GM06990 (cell line): ENCODE measurements around the gene AGTRAP.

Experiments
- DNase-seq: peaks from one replicate; pipeline ENCODE4 v3.0.0-alpha.2; 2011; ENCODE audit not compliant: insufficient read length; ENCODE audit errors: extremely low read depth
- H3K27me3 ChIP-seq: replicated peaks from 2 replicates; pipeline ENCODE4 v1.6.0; 2011; ENCODE audit warnings: low read length; ENCODE audit not compliant: control insufficient read depth, insufficient read depth
- H3K36me3 ChIP-seq: 2 replicates; pipeline ENCODE4 v1.5.1; 2011; ENCODE audit warnings: low read length; ENCODE audit not compliant: control insufficient read depth, insufficient read depth
- H3K4me3 ChIP-seq: replicated peaks from 2 replicates; pipeline ENCODE4 v1.5.1; 2011; ENCODE audit warnings: low read depth, mild to moderate bottlenecking, control low read depth, low read length
- CTCF ChIP-seq: IDR thresholded peaks from 2 replicates; pipeline ENCODE4 v1.5.1; 2011; ENCODE audit warnings: low read length, control low read depth, mild to moderate bottlenecking, inconsistent platforms; ENCODE audit not compliant: insufficient read depth, poor library complexity, severe bottlenecking

Gene AGTRAP

GRCh38 chr1:11788549-11789053 lies 52.7 kb downstream of the AGTRAP start:
- TF ChIP-seq CTCF, result no peak
- no peak for DNase-seq
- no peak overlapping the region for H3K4me3 ChIP-seq
- H3K36me3 ChIP-seq, result peaks cover 8% of the 10 kb centered on the region
- H3K27me3 ChIP-seq, result no peaks in the 10 kb centered on the region

- DNase-seq, result no peak
- no peak for TF ChIP-seq CTCF
- no peak overlapping the region for H3K4me3 ChIP-seq
- H3K36me3 ChIP-seq, result peaks cover 13% of the 10 kb centered on the region
- H3K27me3 ChIP-seq, result no peaks in the 10 kb centered on the region
Measured at GRCh38 chr1:11789126-11790067, 53.5 kb downstream of the AGTRAP start.

GRCh38 chr1:11790101-11790879 lies 54.4 kb downstream of the AGTRAP start:
- TF ChIP-seq CTCF, result no peak
- no peaks in the 10 kb centered on the region for H3K27me3 ChIP-seq
- peaks cover 16% of the 10 kb centered on the region for H3K36me3 ChIP-seq
- no peak for DNase-seq
- H3K4me3 ChIP-seq, result no peak overlapping the region

- TF ChIP-seq CTCF, result no peak
- no peak overlapping the region for H3K4me3 ChIP-seq
- no peaks in the 10 kb centered on the region for H3K27me3 ChIP-seq
- peaks cover 18% of the 10 kb centered on the region for H3K36me3 ChIP-seq
- DNase-seq, result no peak
Measured at GRCh38 chr1:11790880-11791715, 55.2 kb downstream of the AGTRAP start.

- Histone ChIP-seq H3K36me3 (peaks cover 22% of the 10 kb centered on the region), H3K27me3 (no peaks in the 10 kb centered on the region), H3K4me3 (no peak overlapping the region)
- TF ChIP-seq CTCF, result no peak
- no peak for DNase-seq
Measured at GRCh38 chr1:11792106-11792505, 56.2 kb downstream of the AGTRAP start.
